Fibroblast of upper back skin (primary cell): ENCODE results near the gene ECD.

ENCODE experiments used
- DNase-seq: peaks from one replicate; pipeline ENCODE4 v3.0.0-alpha.2; 2013

Gene ECD

GRCh38 chr10:73096449-73097304, 71.1 kb downstream of the ECD start, which contains the start of gene P4HA1:
TSS of gene P4HA1 (minus strand) at chr10:73096866. CDS start at chr10:73074883, 21,983 bp downstream.
- peak; percentile 99 for DNase-seq

- peak; percentile 62 for DNase-seq
These were observed 71.8 kb downstream of the ECD start for GRCh38 chr10:73096041-73096448.

- peak; percentile 90 for DNase-seq
These were observed 72.3 kb downstream of the ECD start for GRCh38 chr10:73095481-73096021.

GRCh38 chr10:73094986-73095480, 72.8 kb downstream of the ECD start:
- DNase-seq, result no peak

- peak; percentile 18 for DNase-seq
These were observed 73.6 kb downstream of the ECD start for GRCh38 chr10:73093922-73094850.

- DNase-seq, result no peak
These were observed 75.0 kb downstream of the ECD start for GRCh38 chr10:73092830-73093229.

GRCh38 chr10:73088304-73088703, 79.5 kb downstream of the ECD start:
- no peak for DNase-seq

- no peak for DNase-seq
These were observed 81.0 kb downstream of the ECD start for GRCh38 chr10:73086816-73087215.

- DNase-seq, result no peak
These were observed 83.6 kb downstream of the ECD start for GRCh38 chr10:73084209-73084608.
